Heart left ventricle (tissue), 16 donors: ENCODE results near the gene CWC27. TPM values are rescaled to one million over a fixed set of nuclear protein-coding genes. Genes with fewer than 3 reads are reported as not detected.
"Not testable (repeated sequence)": the region's sequence is repeated elsewhere in the genome, so short reads cannot be mapped to it uniquely, and the experiment has no call there.

ENCODE experiments used
- ATAC-seq, 4 donors: fragments of 200-7000 bp; cut with Tn5 transposase; one replicate each; pipeline ENCODE4 v1.9.1; 2020 to 2022; ENCODE audit warnings: moderate library complexity in 4 of 4, mild to moderate bottlenecking in 3 of 4, moderate number of reproducible peaks in 1 of 4
- DNase-seq, 5 donors: peaks; one replicate each; pipeline ENCODE4 v3.0.0-alpha.2; 2020
- H3K27ac ChIP-seq, 12 donors: fragments of 200-600 bp; sonication (generic) in 4 of 12; one replicate each; pipeline versions ENCODE4 v1.5.0 to v1.8.0; 2016 to 2022; ENCODE audit warnings: mild to moderate bottlenecking in 2 of 12
- H3K27me3 ChIP-seq, 9 donors: fragments of 200-600 bp; sonication (generic) in 2 of 9; one replicate each; pipeline versions ENCODE4 v1.5.1 to v1.8.0; 2016 to 2022; ENCODE audit warnings: mild to moderate bottlenecking in 3 of 9
- H3K36me3 ChIP-seq, 9 donors: fragments of 200-600 bp; sonication (generic) in 2 of 9; one replicate each; pipeline versions ENCODE4 v1.5.0 to v1.8.0; 2018 to 2022; ENCODE audit warnings: mild to moderate bottlenecking in 2 of 9
- H3K4me1 ChIP-seq, 12 donors: fragments of 200-600 bp; sonication (generic) in 4 of 12; one replicate each; pipeline versions ENCODE4 v1.5.0 to v1.8.0; 2016 to 2022; ENCODE audit warnings: mild to moderate bottlenecking in 3 of 12
- H3K4me3 ChIP-seq, 12 donors: fragments of 200-600 bp; sonication (generic) in 4 of 12; one replicate each; pipeline versions ENCODE4 v1.5.0 to v1.8.0; 2017 to 2022; ENCODE audit warnings: mild to moderate bottlenecking in 9 of 12, moderate library complexity in 4 of 12
- H3K9me3 ChIP-seq, 12 donors: fragments of 200-600 bp; sonication (generic) in 4 of 12; one replicate each; pipeline versions ENCODE4 v1.5.0 to v1.8.0; 2016 to 2022; ENCODE audit warnings: mild to moderate bottlenecking in 1 of 12
- POLR2A ChIP-seq, 2 donors: fragments of 450-650 bp; IDR thresholded peaks; one replicate each; pipeline ENCODE4 v1.6.1; 2017; ENCODE audit warnings: antibody characterized with exemption in 2 of 2, mild to moderate bottlenecking in 2 of 2, moderate library complexity in 2 of 2
- WGBS, 4 donors: extraction: QIAGEN DNeasy Blood & Tissue Kit in 2 of 4; methylation state at CpG; one replicate each; pipeline versions ENCODE4 v1.1.5 to v1.1.7; 2013 to 2018; 5-methylcytosine and 5-hydroxymethylcytosine counted together
- intact Hi-C, 10 donors: fragments of 100-400 bp; cut with DNase I; formaldehyde crosslinking; loops; one replicate each; pipeline versions ENCODE4 v1.11.1 to v1.14.2; 2022
- polyA plus RNA-seq, 2 donors: library from polyadenylated mRNA; stranded (reverse); fragments of 200-250 nt; gene quantifications; one replicate each; pipeline ENCODE4 v1.2.3, GENCODE V29; 2013
- total RNA-seq, 9 donors: library from RNA; depleted of rRNA in 2 of 9; stranded (reverse); fragments of >200 nt in 2 of 9; fragmentation: NEBNext Ultra II Directional in 3 of 9; extraction: Animal tissue kit (Norgen Biotek cat#: 25700) in 3 of 9; gene quantifications; one replicate each; pipeline versions ENCODE4 v1.1.0 to v1.2.4, GENCODE V29; 2016 to 2023
- TF ChIP-seq, protein P1 (sequence below), 12 donors: fragments of 200-600 bp; sonication (generic) in 4 of 12; IDR thresholded peaks; one replicate each; pipeline versions ENCODE4 v1.5.0 to v1.8.0; 2018 to 2022; ENCODE audit warnings: antibody characterized with exemption in 12 of 12, mild to moderate bottlenecking in 5 of 12
- donor health status: ischemic (EF 13 %, LVEDD 7.1; RV severe dilation, severe dysfunction).
- donor health status: healthy with polysubstance abuse.
- donor health status: DM: no; HTN: yes; CAD: no.
- donor health status: DM: no; HTN: no; CAD: no.
- donor health status: ischemic (EF 25% LVEDD 6.9; RV normal size, moderate dysfunction).
- donor health status: ischemic (EF 25% LVEDD 5.7; RV mildly dilated, moderate dysfunction).
- donor health status: healthy.
- donor health status: DM: yes; HTN: yes; CAD: no.
- donor health status: ischemic (EF 35%, LVEDD 5.7; RV mildly dilated, moderate dysfunction).
- donor health status: nonischemic (EF 11% LVEDD 7.7; RV severe dilation, severe dysfunction).
- donor health status: DM: yes; HTN: yes; CAD: no.
- donor health status: PGD.
- donor health status: ischemic (EF 29% LVEDD 5.4; RV normal size, mild dysfunction).
- donor health status: nonischemic (EF 23%, LVEDD 6.1; RV moderate dilation, normal function).

CWC27 gene
- total and polyA plus RNA-seq, 11 donors = 10.7 to 33.3 (median 23.5) TPM

DNA sequence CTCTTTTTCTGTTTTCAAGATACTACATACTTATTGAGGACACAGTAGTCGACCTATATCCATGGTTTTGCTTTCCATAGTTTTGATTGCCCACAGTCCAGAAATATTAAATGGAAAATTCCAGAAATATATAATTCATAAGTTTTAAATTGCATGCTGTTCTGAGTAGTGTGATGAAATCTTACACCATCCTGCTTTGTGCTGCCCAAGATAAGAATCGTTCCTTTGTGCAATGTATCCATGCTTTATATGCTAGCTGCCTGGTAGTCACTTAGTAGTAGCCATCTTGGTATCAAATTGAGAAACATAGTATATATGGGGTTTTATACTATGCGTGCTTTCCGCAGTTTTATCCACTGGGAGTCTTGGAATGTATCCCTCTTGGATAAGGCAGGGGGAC is 59.0 kb downstream of the CWC27 start:
- DNase-seq (no peak), ATAC-seq (no peak)
- peaks cover 0 to 19% (median 8%) of the 10 kb centered on the region in 12 donors for H3K4me1 ChIP-seq
- no peaks in the 10 kb centered on the region for H3K27me3 ChIP-seq
- peaks cover 0 to 4% (median 0%) of the 10 kb centered on the region in 9 donors for H3K36me3 ChIP-seq
- 91 to 94% (median 92%) methylated on average over 4 of the region's 4 CpGs for WGBS, 4 donors
- intact Hi-C loops = loop anchor here in 1 of 10 donors (10.0 kb wide), 1 partner anchor 117 kb away; no protein-coding TSS in a partner anchor
- no peaks in the 10 kb centered on the region for H3K9me3 ChIP-seq
- H3K4me3 ChIP-seq = no peak overlapping the region
- no peak overlapping the region for H3K27ac ChIP-seq
- TF ChIP-seq, protein P1, sequence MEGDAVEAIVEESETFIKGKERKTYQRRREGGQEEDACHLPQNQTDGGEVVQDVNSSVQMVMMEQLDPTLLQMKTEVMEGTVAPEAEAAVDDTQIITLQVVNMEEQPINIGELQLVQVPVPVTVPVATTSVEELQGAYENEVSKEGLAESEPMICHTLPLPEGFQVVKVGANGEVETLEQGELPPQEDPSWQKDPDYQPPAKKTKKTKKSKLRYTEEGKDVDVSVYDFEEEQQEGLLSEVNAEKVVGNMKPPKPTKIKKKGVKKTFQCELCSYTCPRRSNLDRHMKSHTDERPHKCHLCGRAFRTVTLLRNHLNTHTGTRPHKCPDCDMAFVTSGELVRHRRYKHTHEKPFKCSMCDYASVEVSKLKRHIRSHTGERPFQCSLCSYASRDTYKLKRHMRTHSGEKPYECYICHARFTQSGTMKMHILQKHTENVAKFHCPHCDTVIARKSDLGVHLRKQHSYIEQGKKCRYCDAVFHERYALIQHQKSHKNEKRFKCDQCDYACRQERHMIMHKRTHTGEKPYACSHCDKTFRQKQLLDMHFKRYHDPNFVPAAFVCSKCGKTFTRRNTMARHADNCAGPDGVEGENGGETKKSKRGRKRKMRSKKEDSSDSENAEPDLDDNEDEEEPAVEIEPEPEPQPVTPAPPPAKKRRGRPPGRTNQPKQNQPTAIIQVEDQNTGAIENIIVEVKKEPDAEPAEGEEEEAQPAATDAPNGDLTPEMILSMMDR (IDR thresholded peaks at IDR 0.05) = no peak
- no peak for TF ChIP-seq POLR2A (IDR thresholded peaks at IDR 0.05)

DNA sequence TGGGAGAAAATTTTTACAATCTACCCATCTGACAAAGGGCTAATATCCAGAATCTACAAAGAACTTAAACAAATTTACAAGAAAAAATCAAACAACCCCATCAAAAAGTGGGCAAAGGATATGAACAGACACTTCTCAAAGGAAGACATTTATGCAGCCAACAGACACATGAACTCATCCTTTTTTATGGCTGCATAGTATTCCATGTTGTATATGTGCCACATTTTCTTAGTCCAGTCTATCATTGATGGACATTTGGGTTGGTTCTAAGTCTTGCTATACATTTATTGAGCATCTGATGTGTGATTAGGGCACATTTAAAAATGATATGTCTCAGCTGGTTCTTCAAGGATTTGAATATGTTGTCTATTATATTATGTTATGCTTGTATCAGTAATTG is 61.9 kb downstream of the CWC27 start:
- ATAC-seq, intact Hi-C loops, H3K4me3 ChIP-seq, H3K9me3 ChIP-seq, H3K36me3 ChIP-seq, H3K27me3 ChIP-seq, H3K27ac ChIP-seq, DNase-seq: not testable (repeated sequence)
- peaks cover 0 to 22% (median 8%) of the 10 kb centered on the region in 12 donors for H3K4me1 ChIP-seq

DNA sequence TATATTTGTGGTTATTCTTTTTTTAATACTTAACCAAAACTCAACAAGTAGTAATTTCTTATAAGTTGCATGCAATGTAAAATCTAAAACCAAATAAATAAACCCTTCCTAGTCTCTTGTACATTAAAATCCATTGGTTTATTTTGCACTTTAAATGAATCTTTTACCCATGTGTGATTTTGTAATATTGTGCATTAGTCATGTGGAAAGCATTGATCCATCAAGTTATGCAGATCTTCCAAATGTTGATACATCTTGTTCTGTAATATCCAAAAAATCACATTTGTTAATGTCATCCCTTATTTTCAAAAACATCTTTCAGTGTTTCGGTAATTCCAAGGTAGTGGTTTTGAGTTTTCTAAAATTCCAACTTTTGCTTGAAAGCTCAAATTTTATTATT is 63.3 kb downstream of the CWC27 start:
- peaks cover 0 to 4% (median 0%) of the 10 kb centered on the region in 9 donors for H3K36me3 ChIP-seq
- no peak overlapping the region for H3K27ac ChIP-seq
- no peaks in the 10 kb centered on the region for H3K27me3 ChIP-seq
- 98 to 100% (median 99%) methylated on average over 1 of the region's 1 CpG for WGBS, 4 donors
- peaks cover 0 to 36% (median 17%) of the 10 kb centered on the region in 12 donors for H3K4me1 ChIP-seq
- intact Hi-C loops = no loop called here
- TF ChIP-seq, protein P1 (IDR thresholded peaks at IDR 0.05) = no peak
- no peak for TF ChIP-seq POLR2A (IDR thresholded peaks at IDR 0.05)
- no peaks in the 10 kb centered on the region for H3K9me3 ChIP-seq
- no peak overlapping the region for H3K4me3 ChIP-seq
- DNase-seq (no peak), ATAC-seq (no peak)

DNA sequence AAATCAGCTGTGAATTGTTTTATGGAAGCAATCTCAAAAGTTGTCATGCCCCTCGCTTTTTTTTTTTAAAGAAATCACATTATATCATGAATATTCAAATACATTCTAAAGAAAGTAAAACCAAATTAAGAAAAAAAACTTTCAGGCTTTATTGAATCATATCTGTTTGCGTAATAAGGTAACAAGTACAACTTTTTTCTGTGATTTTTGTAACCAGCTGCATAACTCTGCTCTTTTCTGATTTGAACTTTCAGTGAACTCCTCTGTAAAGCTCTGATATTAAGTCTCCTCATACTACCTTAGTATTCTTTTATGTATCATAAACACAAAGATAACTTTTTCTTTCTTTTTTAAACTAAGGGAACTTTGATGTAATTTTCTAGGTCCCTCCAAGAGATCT is 65.3 kb downstream of the CWC27 start:
- Histone ChIP-seq H3K27me3 (no peaks in the 10 kb centered on the region), H3K9me3 (no peaks in the 10 kb centered on the region), H3K27ac (peak overlapping the region in 1 of 12 donors; percentile 20), H3K36me3 (no peaks in the 10 kb centered on the region), H3K4me3 (no peak overlapping the region), H3K4me1 (peaks cover 0 to 43% (median 19%) of the 10 kb centered on the region in 12 donors)
- DNase-seq (no peak), ATAC-seq (no peak)
- TF ChIP-seq POLR2A (IDR thresholded peaks at IDR 0.05) = no peak
- TF ChIP-seq, protein P1 (IDR thresholded peaks at IDR 0.05) = no peak
- intact Hi-C loops = no loop called here
- 73 to 99% (median 87%) methylated on average over 2 of the region's 2 CpGs for WGBS, 4 donors

DNA sequence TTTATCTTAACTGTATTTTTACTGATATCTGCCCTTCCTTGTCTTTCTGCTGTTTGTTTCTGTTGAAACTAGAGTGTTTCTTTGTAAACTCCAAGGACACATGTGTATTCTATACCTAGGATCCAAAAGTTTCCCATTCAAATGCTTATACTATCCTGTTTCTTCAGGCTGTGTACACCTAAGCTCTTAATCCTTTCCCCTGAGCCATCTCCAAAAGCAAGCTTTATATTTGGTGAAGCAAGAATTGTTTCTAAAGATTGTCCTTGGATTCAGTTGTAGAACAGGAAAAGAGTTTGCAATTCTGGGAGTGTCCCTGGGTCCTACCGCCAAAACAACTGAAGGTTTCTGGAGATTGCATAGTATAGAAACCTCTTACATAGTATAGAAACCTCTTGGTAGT is 65.9 kb downstream of the CWC27 start:
- no peak overlapping the region for H3K4me3 ChIP-seq
- no peaks in the 10 kb centered on the region for H3K9me3 ChIP-seq
- DNase-seq (no peak), ATAC-seq (no peak)
- peak overlapping the region in 1 of 12 donors; percentile 20 for H3K27ac ChIP-seq
- no peaks in the 10 kb centered on the region for H3K36me3 ChIP-seq
- no peak for TF ChIP-seq POLR2A (IDR thresholded peaks at IDR 0.05)
- TF ChIP-seq, protein P1 (IDR thresholded peaks at IDR 0.05) = no peak
- H3K27me3 ChIP-seq = no peaks in the 10 kb centered on the region
- intact Hi-C loops = no loop called here
- H3K4me1 ChIP-seq = peaks cover 0 to 45% (median 20%) of the 10 kb centered on the region in 12 donors
- 68 to 78% (median 73%) methylated on average over 1 of the region's 1 CpG for WGBS, 4 donors
